Ovary (tissue), 9 donors: ENCODE results near the gene STK32C. TPM values are rescaled to one million over a fixed set of nuclear protein-coding genes. Genes with fewer than 3 reads are reported as not detected.

ENCODE experiments used
- DNase-seq, 5 donors: peaks; one replicate each; pipeline ENCODE4 v3.0.0-alpha.2; 2019 to 2020
- H3K27ac ChIP-seq, 2 donors: fragments of 200-600 bp; one replicate each; pipeline versions ENCODE4 v1.5.1 to v1.8.0; 2019 to 2022
- H3K27me3 ChIP-seq: fragments of 200-600 bp; one replicate; pipeline ENCODE4 v1.8.0; 2022
- H3K36me3 ChIP-seq: fragments of 200-600 bp; sonication (generic); one replicate; pipeline ENCODE4 v1.5.1; 2019
- H3K4me1 ChIP-seq: one replicate; pipeline ENCODE4 v1.8.1; 2013; ENCODE audit warnings: mild to moderate bottlenecking, moderate library complexity; ENCODE audit not compliant: insufficient read depth
- H3K4me3 ChIP-seq: fragments of 200-600 bp; sonication (generic); one replicate; pipeline ENCODE4 v1.5.1; 2017
- H3K9me3 ChIP-seq, 2 donors: fragments of 200-600 bp in 1 of 2; sonication (generic) in 1 of 2; one replicate each; pipeline versions ENCODE4 v1.5.1 to v1.8.1; 2013 to 2019; ENCODE audit warnings: mild to moderate bottlenecking in 1 of 2, moderate library complexity in 1 of 2
- EP300 ChIP-seq: sonication (generic); formaldehyde crosslinking; IDR thresholded peaks from one replicate; pipeline ENCODE4 v1.6.1; 2017; ENCODE audit warnings: antibody characterized with exemption
- POLR2A ChIP-seq: fragments of 450-650 bp; IDR thresholded peaks from one replicate; pipeline ENCODE4 v1.6.1; 2017; ENCODE audit warnings: antibody characterized with exemption, mild to moderate bottlenecking, moderate library complexity
- WGBS, 3 donors: extraction: QIAGEN DNeasy Blood & Tissue Kit in 1 of 3; methylation state at CpG; one replicate each; pipeline versions ENCODE4 v1.1.5 to v1.1.7; 2013 to 2017; 5-methylcytosine and 5-hydroxymethylcytosine counted together
- intact Hi-C, 4 donors: fragments of 100-400 bp; cut with DNase I; formaldehyde crosslinking; loops; one replicate each; pipeline versions ENCODE4 v1.11.0 to v1.15.1; 2022 to 2023
- polyA plus RNA-seq, 2 donors: library from polyadenylated mRNA; stranded (reverse); fragments of 200-250 nt in 1 of 2; fragments of 350-450 nt in 1 of 2; fragmentation: Illumina TruSeq in 1 of 2; extraction: RNeasy Lipid Tissue Mini Kit (QIAGEN cat#74804) in 1 of 2; gene quantifications; one replicate each; pipeline ENCODE4 v1.2.3, GENCODE V29; 2013 to 2014
- total RNA-seq, 7 donors: library from RNA; depleted of rRNA in 2 of 7; stranded (reverse); fragments of >200 nt in 2 of 7; fragmentation: NEBNext Ultra II Directional in 3 of 7; extraction: Animal tissue kit (Norgen Biotek cat#: 25700) in 3 of 7; gene quantifications; one replicate each; pipeline versions ENCODE4 v1.1.0 to v1.2.4, GENCODE V29; 2016 to 2023
- TF ChIP-seq, protein P1 (sequence below), 3 donors: fragments of 450-650 bp in 2 of 3; fragments of 200-600 bp in 1 of 3; IDR thresholded peaks; one replicate each; pipeline versions ENCODE4 v1.5.1 to v1.8.0; 2016 to 2022; ENCODE audit warnings: antibody characterized with exemption in 3 of 3, mild to moderate bottlenecking in 1 of 3
- donor health status: DM: no; HTN: no; CAD: no; lungs with moderate emphysema.
- donor health status: DM: no; HTN: no; CAD: no.
- donor health status: Bipolar disorder and iron deficiency.
- donor health status: DM: yes; HTN: yes; CAD: no.
- donor health status: DM: no; HTN: no; CAD: no.
- donor health status: DM: yes; HTN: yes; CAD: no.

STK32C gene
- total and polyA plus RNA-seq, 9 donors, result 2.6 to 13.8 (median 8.8) TPM

DNA sequence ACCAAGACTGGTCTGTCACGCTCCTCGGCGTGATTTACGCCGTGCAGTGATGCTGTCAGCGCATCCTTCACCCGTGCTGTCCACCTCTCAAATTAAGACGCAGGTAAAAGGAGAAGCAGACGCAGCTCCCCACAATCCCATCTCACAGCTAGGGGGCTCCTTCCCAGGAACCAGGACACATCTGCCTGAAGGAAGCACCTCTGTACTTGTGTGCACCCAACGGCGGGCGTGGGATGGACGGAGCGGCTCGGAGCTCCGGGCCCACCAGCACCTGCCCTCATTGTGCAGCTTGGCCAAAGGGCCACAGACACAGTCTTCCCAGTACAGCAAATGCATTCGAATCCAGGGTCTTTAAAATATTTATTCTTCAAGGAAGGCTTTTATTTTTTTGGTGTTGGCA lies 55.3 kb downstream of the STK32C start:
- no peaks in the 10 kb centered on the region for H3K36me3 ChIP-seq
- no peak overlapping the region for H3K27ac ChIP-seq
- intact Hi-C loops, result no loop called here
- no peaks in the 10 kb centered on the region for H3K27me3 ChIP-seq
- TF ChIP-seq, protein P1, sequence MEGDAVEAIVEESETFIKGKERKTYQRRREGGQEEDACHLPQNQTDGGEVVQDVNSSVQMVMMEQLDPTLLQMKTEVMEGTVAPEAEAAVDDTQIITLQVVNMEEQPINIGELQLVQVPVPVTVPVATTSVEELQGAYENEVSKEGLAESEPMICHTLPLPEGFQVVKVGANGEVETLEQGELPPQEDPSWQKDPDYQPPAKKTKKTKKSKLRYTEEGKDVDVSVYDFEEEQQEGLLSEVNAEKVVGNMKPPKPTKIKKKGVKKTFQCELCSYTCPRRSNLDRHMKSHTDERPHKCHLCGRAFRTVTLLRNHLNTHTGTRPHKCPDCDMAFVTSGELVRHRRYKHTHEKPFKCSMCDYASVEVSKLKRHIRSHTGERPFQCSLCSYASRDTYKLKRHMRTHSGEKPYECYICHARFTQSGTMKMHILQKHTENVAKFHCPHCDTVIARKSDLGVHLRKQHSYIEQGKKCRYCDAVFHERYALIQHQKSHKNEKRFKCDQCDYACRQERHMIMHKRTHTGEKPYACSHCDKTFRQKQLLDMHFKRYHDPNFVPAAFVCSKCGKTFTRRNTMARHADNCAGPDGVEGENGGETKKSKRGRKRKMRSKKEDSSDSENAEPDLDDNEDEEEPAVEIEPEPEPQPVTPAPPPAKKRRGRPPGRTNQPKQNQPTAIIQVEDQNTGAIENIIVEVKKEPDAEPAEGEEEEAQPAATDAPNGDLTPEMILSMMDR (IDR thresholded peaks at IDR 0.05), result no peak
- TF ChIP-seq POLR2A (no peak), EP300 (no peak)
- no peak for DNase-seq
- H3K4me3 ChIP-seq, result no peak overlapping the region
- H3K4me1 ChIP-seq, result peaks cover 2% of the 10 kb centered on the region
- WGBS, 3 donors, result 89 to 92% (median 90%) methylated on average over 17 of the region's 17 CpGs
- H3K9me3 ChIP-seq, result no peaks in the 10 kb centered on the region

GRCh38 chr10:132251928-132252327 lies 55.8 kb downstream of the STK32C start:
- Histone ChIP-seq H3K36me3 (no peaks in the 10 kb centered on the region), H3K27ac (no peak overlapping the region), H3K4me3 (no peak overlapping the region), H3K4me1 (peaks cover 2% of the 10 kb centered on the region), H3K27me3 (no peaks in the 10 kb centered on the region), H3K9me3 (no peaks in the 10 kb centered on the region)
- TF ChIP-seq EP300 (no peak), POLR2A (no peak)
- TF ChIP-seq, protein P1 (IDR thresholded peaks at IDR 0.05), result no peak
- 86 to 92% (median 89%) methylated on average over 4 to 6 of the region's 6 CpGs for WGBS, 3 donors
- intact Hi-C loops, result no loop called here
- no peak for DNase-seq

DNA sequence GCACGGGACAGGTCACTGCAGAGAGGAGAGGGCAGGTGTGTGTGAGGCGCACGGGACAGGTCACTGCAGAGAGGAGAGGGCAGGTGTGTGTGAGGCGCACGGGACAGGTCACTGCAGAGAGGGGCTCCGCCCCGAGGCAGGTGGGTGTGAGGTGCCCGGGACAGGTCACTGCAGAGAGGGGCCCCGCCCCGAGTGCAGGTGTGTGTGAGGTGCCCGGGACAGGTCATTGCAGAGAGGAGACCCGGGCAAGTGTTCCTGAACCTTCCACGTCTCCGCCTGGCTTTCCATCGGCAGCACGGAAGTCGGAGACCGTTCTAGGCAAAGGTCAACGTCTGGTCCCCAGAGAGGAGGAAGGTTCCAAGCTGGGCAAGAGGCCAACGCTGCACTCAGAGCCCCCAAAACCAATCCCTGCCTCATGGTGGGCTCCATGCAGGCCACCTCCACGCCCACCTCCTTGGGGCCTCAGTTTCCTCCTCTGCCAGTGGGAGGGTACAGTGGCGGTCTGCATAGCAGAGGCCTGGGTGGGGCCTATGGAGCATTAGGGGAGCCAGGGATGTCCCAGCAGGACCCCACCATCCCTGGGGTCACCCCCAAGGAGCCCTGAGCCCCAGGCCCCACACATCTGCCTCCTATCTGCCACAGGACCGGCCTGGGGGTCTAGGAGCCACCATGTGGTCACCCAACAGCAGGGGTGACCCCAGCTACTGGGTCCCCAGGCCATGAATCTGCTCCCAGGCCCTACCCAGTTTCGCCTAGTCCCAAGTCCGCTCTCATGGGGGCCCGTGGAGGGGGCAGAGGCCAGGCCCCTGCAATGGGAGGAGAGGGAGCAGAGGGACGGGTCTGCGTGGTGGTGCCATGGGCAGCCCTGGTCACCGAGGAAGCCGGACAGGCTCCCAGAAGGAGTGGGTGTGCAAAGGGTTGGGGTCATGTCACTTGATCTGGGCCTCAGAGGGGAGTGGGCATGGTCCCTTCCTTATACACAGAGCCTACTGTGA lies 57.0 kb downstream of the STK32C start:
- TF ChIP-seq POLR2A (no peak), EP300 (no peak)
- TF ChIP-seq, protein P1 (IDR thresholded peaks at IDR 0.05), result no peak
- H3K4me3 ChIP-seq, result no peak overlapping the region
- WGBS, 3 donors, result 89 to 93% (median 90%) methylated on average over 28 to 29 of the region's 30 CpGs
- intact Hi-C loops, result no loop called here
- DNase-seq, result no peak
- no peak overlapping the region for H3K27ac ChIP-seq
- no peaks in the 10 kb centered on the region for H3K27me3 ChIP-seq
- H3K9me3 ChIP-seq, result no peaks in the 10 kb centered on the region
- no peaks in the 10 kb centered on the region for H3K36me3 ChIP-seq
- peaks cover 2% of the 10 kb centered on the region for H3K4me1 ChIP-seq

- Histone ChIP-seq H3K27ac (no peak overlapping the region), H3K27me3 (no peaks in the 10 kb centered on the region), H3K9me3 (no peaks in the 10 kb centered on the region), H3K36me3 (no peaks in the 10 kb centered on the region), H3K4me1 (peaks cover 2% of the 10 kb centered on the region), H3K4me3 (no peak overlapping the region)
- TF ChIP-seq, protein P1 (IDR thresholded peaks at IDR 0.05), result no peak
- TF ChIP-seq POLR2A (no peak), EP300 (no peak)
- WGBS, 3 donors, result 54 to 59% (median 58%) methylated on average over 15 to 17 of the region's 17 CpGs
- intact Hi-C loops, result no loop called here
- no peak for DNase-seq
Observed at GRCh38 chr10:132249824-132250375, 57.9 kb downstream of the STK32C start.
